Upper lobe of left lung (tissue), 6 donors: ENCODE measurements around the gene LZTR1. TPM values are rescaled to one million over a fixed set of nuclear protein-coding genes. Genes with fewer than 3 reads are reported as not detected.

Experiments
- ATAC-seq, 2 donors: fragments of 200-7000 bp; cut with Tn5 transposase; one replicate each; pipeline ENCODE4 v1.9.1; 2022; ENCODE audit warnings: mild to moderate bottlenecking in 2 of 2, moderate library complexity in 2 of 2; ENCODE audit not compliant: low FRiP score in 2 of 2
- DNase-seq, 2 donors: peaks; one replicate each; pipeline ENCODE4 v3.0.0-alpha.2; 2019 to 2020
- H3K27ac ChIP-seq, 4 donors: fragments of 200-600 bp; sonication (generic); one replicate each; pipeline ENCODE4 v1.5.1; 2016 to 2019
- H3K27me3 ChIP-seq, 4 donors: fragments of 200-600 bp; sonication (generic); one replicate each; pipeline ENCODE4 v1.5.1; 2017 to 2019
- H3K36me3 ChIP-seq, 4 donors: fragments of 200-600 bp; sonication (generic); one replicate each; pipeline ENCODE4 v1.5.1; 2016 to 2019
- H3K4me1 ChIP-seq, 4 donors: fragments of 200-600 bp; sonication (generic); one replicate each; pipeline ENCODE4 v1.5.1; 2018 to 2019
- H3K4me3 ChIP-seq, 4 donors: fragments of 200-600 bp; sonication (generic); one replicate each; pipeline ENCODE4 v1.5.1; 2017 to 2019; ENCODE audit warnings: mild to moderate bottlenecking in 2 of 4, moderate library complexity in 1 of 4
- H3K9me3 ChIP-seq, 4 donors: fragments of 200-600 bp; sonication (generic); one replicate each; pipeline ENCODE4 v1.5.1; 2018 to 2019
- EP300 ChIP-seq, 4 donors: sonication (generic); formaldehyde crosslinking; IDR thresholded peaks; one replicate each; pipeline ENCODE4 v1.5.1; 2017; ENCODE audit warnings: antibody characterized with exemption in 4 of 4, control low read depth in 2 of 4
- POLR2A ChIP-seq, 4 donors: fragments of 450-650 bp; IDR thresholded peaks; one replicate each; pipeline ENCODE4 v1.5.1; 2016 to 2017; ENCODE audit warnings: antibody characterized with exemption in 4 of 4, mild to moderate bottlenecking in 2 of 4
- POLR2AphosphoS5 ChIP-seq, 2 donors: sonication (generic); formaldehyde crosslinking; IDR thresholded peaks; one replicate each; pipeline ENCODE4 v1.5.1; 2017; ENCODE audit warnings: antibody characterized with exemption in 2 of 2
- WGBS, 2 donors: methylation state at CpG; one replicate each; pipeline ENCODE4 v1.1.5; 2017 to 2018; 5-methylcytosine and 5-hydroxymethylcytosine counted together
- total RNA-seq, 6 donors: library from RNA; depleted of rRNA in 4 of 6; stranded (reverse); fragments of >200 nt in 4 of 6; gene quantifications; one replicate each; pipeline versions ENCODE4 v1.1.0 to v1.2.1, GENCODE V29; 2016 to 2021
- TF ChIP-seq, protein P1 (sequence below), 6 experiments: fragments of 450-650 bp in 4 of 6; fragments of 200-600 bp in 2 of 6; sonication (generic) in 2 of 6; IDR thresholded peaks; one replicate each; pipeline ENCODE4 v1.5.1; 2016 to 2019; ENCODE audit warnings: antibody characterized with exemption in 6 of 6
- donor health status: DM: no; HTN: no; CAD: no; lungs with moderate emphysema.
- donor health status: DM: no; HTN: yes; CAD: no; lungs with severe emphysema.

LZTR1 gene
- total RNA-seq, 6 donors from 2014 or later, result 33.7 to 114 (median 63.2) TPM

- H3K36me3 ChIP-seq, result no peaks in the 10 kb centered on the region
- DNase-seq, result peak in 1 of 2 donors; percentile 66
- no peak overlapping the region for H3K27ac ChIP-seq
- no peak for TF ChIP-seq POLR2A (IDR thresholded peaks at IDR 0.05)
- no peak for TF ChIP-seq POLR2AphosphoS5 (IDR thresholded peaks at IDR 0.05)
- TF ChIP-seq, protein P1, sequence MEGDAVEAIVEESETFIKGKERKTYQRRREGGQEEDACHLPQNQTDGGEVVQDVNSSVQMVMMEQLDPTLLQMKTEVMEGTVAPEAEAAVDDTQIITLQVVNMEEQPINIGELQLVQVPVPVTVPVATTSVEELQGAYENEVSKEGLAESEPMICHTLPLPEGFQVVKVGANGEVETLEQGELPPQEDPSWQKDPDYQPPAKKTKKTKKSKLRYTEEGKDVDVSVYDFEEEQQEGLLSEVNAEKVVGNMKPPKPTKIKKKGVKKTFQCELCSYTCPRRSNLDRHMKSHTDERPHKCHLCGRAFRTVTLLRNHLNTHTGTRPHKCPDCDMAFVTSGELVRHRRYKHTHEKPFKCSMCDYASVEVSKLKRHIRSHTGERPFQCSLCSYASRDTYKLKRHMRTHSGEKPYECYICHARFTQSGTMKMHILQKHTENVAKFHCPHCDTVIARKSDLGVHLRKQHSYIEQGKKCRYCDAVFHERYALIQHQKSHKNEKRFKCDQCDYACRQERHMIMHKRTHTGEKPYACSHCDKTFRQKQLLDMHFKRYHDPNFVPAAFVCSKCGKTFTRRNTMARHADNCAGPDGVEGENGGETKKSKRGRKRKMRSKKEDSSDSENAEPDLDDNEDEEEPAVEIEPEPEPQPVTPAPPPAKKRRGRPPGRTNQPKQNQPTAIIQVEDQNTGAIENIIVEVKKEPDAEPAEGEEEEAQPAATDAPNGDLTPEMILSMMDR (IDR thresholded peaks at IDR 0.05), result no peak
- TF ChIP-seq EP300 (IDR thresholded peaks at IDR 0.05), result no peak
- H3K27me3 ChIP-seq, result no peaks in the 10 kb centered on the region
- no peak for ATAC-seq
- H3K4me3 ChIP-seq, result no peak overlapping the region
- no peaks in the 10 kb centered on the region for H3K9me3 ChIP-seq
- peaks cover 0 to 6% (median 0%) of the 10 kb centered on the region in 4 donors for H3K4me1 ChIP-seq
- WGBS, 2 donors, result 89 to 90% methylated on average over 15 to 27 of the region's 27 CpGs
These were observed 44.0 kb downstream of the LZTR1 start for GRCh38 chr22:21025763-21026755.

DNA sequence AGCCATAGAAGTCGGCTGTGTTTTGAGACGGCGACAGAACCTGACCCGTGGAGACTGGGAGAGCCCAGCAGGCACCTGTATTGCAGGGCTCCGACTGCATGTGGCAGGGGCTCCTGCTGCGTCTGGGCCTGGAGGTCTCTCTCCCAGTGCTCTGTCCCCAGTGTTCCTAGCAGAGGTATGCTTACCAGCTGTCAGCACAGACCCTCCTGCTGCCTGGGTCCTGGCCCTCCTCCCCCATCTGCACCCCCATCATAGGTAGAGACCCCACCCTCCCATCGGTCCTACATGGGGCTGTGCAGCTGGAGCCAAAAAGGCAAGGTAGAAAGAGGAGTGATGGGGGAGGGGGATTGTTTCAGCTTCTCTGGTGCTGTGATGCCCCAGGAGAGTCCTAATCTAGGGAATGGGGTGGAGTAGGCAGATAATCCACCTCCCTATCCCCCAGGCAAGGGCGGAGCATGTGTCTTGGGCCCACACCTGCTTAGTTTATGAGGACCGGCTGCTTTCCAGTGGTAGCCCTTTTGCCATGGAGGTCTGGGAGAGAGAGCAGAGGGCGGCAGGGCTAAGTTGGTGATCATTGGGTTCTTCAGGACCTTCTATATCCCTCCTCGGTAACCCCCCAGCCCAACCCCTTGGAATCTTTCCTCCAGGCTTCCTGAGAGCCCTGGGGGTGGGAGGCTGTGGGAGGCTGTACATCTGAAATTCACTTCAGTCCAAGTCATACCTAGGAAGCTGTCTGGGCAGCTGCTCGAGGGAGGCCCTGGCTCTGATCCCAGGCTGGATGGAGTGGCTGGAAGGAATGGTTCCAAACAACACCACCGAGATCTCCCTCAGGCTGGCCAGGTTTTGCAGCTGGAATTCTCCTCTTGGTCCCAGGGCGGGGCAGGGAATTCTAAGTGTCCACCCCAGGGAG lies 44.9 kb downstream of the LZTR1 start:
- Histone ChIP-seq H3K27ac (no peak overlapping the region), H3K9me3 (no peaks in the 10 kb centered on the region), H3K4me3 (no peak overlapping the region), H3K36me3 (no peaks in the 10 kb centered on the region), H3K27me3 (peaks cover 0 to 7% (median 0%) of the 10 kb centered on the region in 4 donors), H3K4me1 (peaks cover 3 to 11% (median 4%) of the 10 kb centered on the region in 4 donors)
- DNase-seq, result peak in 1 of 2 donors; percentile 48
- TF ChIP-seq POLR2A (IDR thresholded peaks at IDR 0.05), result no peak
- TF ChIP-seq, protein P1 (IDR thresholded peaks at IDR 0.05), result no peak
- no peak for TF ChIP-seq EP300 (IDR thresholded peaks at IDR 0.05)
- TF ChIP-seq POLR2AphosphoS5 (IDR thresholded peaks at IDR 0.05), result no peak
- no peak for ATAC-seq
- 66 to 77% methylated on average over 10 to 14 of the region's 14 CpGs for WGBS, 2 donors

DNA sequence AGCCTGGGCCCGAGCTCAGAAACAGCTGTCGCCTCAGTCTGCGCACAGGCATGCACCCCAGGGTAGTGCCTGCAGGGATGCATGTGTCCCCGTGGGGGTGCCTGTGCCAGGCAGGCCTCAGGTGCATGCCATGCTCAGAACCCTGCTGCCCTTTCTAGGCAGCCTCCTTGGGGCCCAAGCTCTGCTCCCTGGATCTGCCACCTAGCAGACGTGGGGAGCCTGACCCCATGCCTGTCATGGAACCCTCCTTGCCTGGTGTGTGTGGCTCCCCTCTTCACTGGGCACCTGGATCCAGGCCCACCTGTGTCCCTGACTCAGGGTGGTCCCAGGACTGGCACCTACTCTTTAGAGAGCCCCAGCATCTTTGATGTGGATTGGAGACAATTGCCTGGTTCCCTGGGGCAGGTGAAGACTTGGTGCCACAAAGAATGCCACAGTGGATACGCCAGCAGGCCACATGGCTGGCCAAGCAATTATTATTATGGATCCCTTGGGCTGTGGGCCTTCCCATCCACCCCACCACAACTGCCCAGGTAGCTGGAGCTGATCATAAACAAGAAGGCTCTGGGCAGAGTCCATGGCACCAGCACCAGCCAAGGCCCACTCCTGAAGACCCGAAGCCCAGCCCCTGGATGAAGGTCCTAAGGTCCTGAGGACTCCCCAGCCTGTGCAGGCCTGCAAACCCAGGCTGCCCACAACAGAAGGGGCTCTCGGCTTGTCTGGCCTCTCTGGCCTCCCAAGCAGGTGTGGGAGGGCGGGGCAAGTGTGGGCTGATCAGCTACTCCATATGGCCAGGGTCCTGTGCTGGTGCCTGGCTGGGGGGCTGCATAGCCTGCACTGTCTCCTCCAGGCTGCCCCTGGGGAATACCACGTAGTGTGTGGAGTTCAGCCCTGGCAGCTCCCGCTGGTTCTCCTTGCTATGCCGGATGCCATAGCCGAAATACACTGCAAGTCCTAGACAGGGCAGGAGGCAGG lies 46.5 kb downstream of the LZTR1 start:
- Histone ChIP-seq H3K27ac (no peak overlapping the region), H3K9me3 (no peaks in the 10 kb centered on the region), H3K4me3 (no peak overlapping the region), H3K4me1 (peaks cover 9 to 18% (median 12%) of the 10 kb centered on the region in 4 donors), H3K36me3 (no peaks in the 10 kb centered on the region), H3K27me3 (peaks cover 0 to 10% (median 1%) of the 10 kb centered on the region in 4 donors)
- WGBS, 2 donors, result 83 to 92% methylated on average over 1 to 10 of the region's 13 CpGs
- ATAC-seq (no peak), DNase-seq (no peak)
- TF ChIP-seq, protein P1 (IDR thresholded peaks at IDR 0.05), result no peak
- no peak for TF ChIP-seq POLR2A (IDR thresholded peaks at IDR 0.05)
- TF ChIP-seq EP300 (IDR thresholded peaks at IDR 0.05), result no peak
- TF ChIP-seq POLR2AphosphoS5 (IDR thresholded peaks at IDR 0.05), result no peak

DNA sequence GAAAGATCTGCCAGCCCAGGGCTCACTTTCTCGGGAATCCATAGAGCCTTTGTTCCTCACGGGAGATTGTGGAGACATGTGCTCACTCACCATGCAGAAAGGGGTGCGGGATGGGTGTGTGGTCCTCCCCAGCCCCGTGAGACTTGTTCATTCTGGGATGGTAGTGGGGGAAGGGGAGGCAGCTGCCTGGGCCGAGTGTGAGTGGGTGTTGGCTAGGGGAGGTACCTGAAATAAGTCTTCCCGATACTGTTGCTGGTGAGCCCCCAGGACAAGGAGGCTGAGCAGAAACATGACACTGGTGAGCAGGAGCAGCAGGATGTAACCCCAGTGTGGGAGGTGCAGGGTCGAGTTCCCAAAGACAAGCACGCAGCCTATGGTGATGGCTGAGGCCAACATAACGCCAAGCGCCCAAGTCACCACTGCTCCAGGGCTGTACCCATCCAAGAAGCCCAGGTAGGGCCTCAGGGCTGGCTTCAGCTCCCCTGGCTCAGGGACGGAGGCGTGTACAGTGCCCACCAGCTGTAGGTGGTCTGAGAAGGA lies 47.5 kb downstream of the LZTR1 start:
- H3K4me3 ChIP-seq, result no peak overlapping the region
- H3K27me3 ChIP-seq, result peaks cover 0 to 10% (median 1%) of the 10 kb centered on the region in 4 donors
- TF ChIP-seq, protein P1 (IDR thresholded peaks at IDR 0.05), result no peak
- no peak for TF ChIP-seq EP300 (IDR thresholded peaks at IDR 0.05)
- TF ChIP-seq POLR2A (IDR thresholded peaks at IDR 0.05), result no peak
- TF ChIP-seq POLR2AphosphoS5 (IDR thresholded peaks at IDR 0.05), result no peak
- no peak overlapping the region for H3K27ac ChIP-seq
- no peak for ATAC-seq
- no peaks in the 10 kb centered on the region for H3K9me3 ChIP-seq
- H3K4me1 ChIP-seq, result peaks cover 9 to 18% (median 12%) of the 10 kb centered on the region in 4 donors
- no peaks in the 10 kb centered on the region for H3K36me3 ChIP-seq
- 63 to 70% methylated on average over 6 to 8 of the region's 12 CpGs for WGBS, 2 donors
- no peak for DNase-seq
